ENCODE data around the gene WWOX. TPM values are rescaled to one million over a fixed set of nuclear protein-coding genes. Genes with fewer than 3 reads are reported as not detected.

Gene WWOX
- total RNA-seq, 1 experiment from 2014 or later: 28.3 TPM

DNA sequence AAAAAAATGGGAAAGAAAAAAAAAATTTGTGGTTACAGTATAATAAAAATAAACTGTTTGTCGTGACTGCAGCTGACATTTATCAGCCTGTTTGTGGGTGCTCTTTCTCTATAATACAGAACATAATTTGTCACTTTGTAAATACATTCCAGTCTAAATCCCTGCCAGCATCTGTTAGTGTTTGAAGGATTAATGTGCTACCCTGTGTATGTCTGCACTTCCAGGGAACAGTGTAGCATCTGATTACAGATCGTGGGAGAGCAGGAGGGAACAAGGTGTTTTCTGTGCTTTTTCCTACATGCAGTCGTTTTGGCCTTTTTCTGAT lies 265.1 kb downstream of the WWOX start:
- Histone ChIP-seq H4K20me1 (ENCODE audit: low read length) (no peaks in the 10 kb centered on the region), H2AFZ (ENCODE audit: low read length) (no peak overlapping the region), H3K27me3 (ENCODE audit: low read length) (no peaks in the 10 kb centered on the region), H3K4me1 (ENCODE audit: insufficient read depth, low read length) (no peaks in the 10 kb centered on the region), H3K36me3 (ENCODE audit: low read depth, low read length) (no peaks in the 10 kb centered on the region), H3K9me2 (replicated peaks; ENCODE audit: low read length) (no peaks in the 10 kb centered on the region), H3K4me3 (ENCODE audit: low read length) (no peak overlapping the region), H3K4me2 (ENCODE audit: low read length) (no peak overlapping the region), H3K9ac (ENCODE audit: low read length) (no peak overlapping the region), H3F3A (ENCODE audit: low read length, unreplicated experiment) (no peaks in the 10 kb centered on the region), H3K9me3 (ENCODE audit: low read length) (no peaks in the 10 kb centered on the region), H3K27ac (ENCODE audit: low read length) (no peak overlapping the region), H3K79me2 (ENCODE audit: low read length) (no peaks in the 10 kb centered on the region)
- no peak for ATAC-seq
- no TSS peak for BruUV-seq (replicated peaks)
- CTCF ChIA-PET: no interaction called here
- no peak for DNase-seq
- intact Hi-C loops (cut with micrococcal nuclease): no loop called here
- POLR2A ChIA-PET (ENCODE audit: unreplicated experiment): no interaction called here
- TF ChIP-seq, protein P1, sequence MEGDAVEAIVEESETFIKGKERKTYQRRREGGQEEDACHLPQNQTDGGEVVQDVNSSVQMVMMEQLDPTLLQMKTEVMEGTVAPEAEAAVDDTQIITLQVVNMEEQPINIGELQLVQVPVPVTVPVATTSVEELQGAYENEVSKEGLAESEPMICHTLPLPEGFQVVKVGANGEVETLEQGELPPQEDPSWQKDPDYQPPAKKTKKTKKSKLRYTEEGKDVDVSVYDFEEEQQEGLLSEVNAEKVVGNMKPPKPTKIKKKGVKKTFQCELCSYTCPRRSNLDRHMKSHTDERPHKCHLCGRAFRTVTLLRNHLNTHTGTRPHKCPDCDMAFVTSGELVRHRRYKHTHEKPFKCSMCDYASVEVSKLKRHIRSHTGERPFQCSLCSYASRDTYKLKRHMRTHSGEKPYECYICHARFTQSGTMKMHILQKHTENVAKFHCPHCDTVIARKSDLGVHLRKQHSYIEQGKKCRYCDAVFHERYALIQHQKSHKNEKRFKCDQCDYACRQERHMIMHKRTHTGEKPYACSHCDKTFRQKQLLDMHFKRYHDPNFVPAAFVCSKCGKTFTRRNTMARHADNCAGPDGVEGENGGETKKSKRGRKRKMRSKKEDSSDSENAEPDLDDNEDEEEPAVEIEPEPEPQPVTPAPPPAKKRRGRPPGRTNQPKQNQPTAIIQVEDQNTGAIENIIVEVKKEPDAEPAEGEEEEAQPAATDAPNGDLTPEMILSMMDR (conservative IDR thresholded peaks at IDR 0.05; ENCODE audit: low read depth, low read length): no peak
- TF ChIP-seq EZH2phosphoT487 (IDR thresholded peaks at IDR 0.05; ENCODE audit: borderline replicate concordance, low read length) (no peak), EZH2 (IDR thresholded peaks at IDR 0.05; ENCODE audit: low read length, unreplicated experiment) (no peak)

DNA sequence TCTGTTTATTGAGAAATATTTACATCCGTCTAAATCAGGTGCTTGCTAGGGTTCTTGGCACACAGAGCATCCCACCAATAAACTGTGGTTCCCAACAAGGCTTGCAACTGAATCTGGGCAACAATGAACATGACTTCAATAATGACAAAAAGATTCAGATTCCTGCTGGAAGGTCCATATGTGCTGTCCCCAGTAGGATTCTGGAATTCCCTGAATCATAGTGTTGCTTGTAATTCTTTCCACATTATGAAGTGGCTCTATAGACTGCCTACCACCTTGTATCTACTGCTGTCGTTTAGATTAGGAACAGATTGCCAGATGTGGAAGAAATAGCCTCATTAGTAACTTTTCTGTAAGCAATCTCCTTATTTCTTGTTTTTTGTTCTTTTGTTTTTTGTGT lies 265.9 kb downstream of the WWOX start:
- Histone ChIP-seq H3F3A (ENCODE audit: low read length, unreplicated experiment) (no peaks in the 10 kb centered on the region), H3K9me3 (ENCODE audit: low read length) (no peaks in the 10 kb centered on the region), H3K27me3 (ENCODE audit: low read length) (no peaks in the 10 kb centered on the region), H2AFZ (ENCODE audit: low read length) (no peak overlapping the region), H4K20me1 (ENCODE audit: low read length) (no peaks in the 10 kb centered on the region), H3K4me1 (ENCODE audit: insufficient read depth, low read length) (no peaks in the 10 kb centered on the region), H3K9ac (ENCODE audit: low read length) (no peak overlapping the region), H3K4me3 (ENCODE audit: low read length) (no peak overlapping the region), H3K79me2 (ENCODE audit: low read length) (no peaks in the 10 kb centered on the region), H3K4me2 (ENCODE audit: low read length) (no peak overlapping the region), H3K9me2 (replicated peaks; ENCODE audit: low read length) (no peaks in the 10 kb centered on the region), H3K27ac (ENCODE audit: low read length) (no peak overlapping the region), H3K36me3 (ENCODE audit: low read depth, low read length) (no peaks in the 10 kb centered on the region)
- no peak for DNase-seq
- no TSS peak for BruUV-seq (replicated peaks)
- ChIA-PET CTCF (interaction anchor here (0.6 kb wide), 1 partner anchor 54 kb away, joined by 6 read pairs; no protein-coding TSS in a partner anchor), POLR2A (ENCODE audit: unreplicated experiment) (no interaction called here)
- intact Hi-C loops (cut with micrococcal nuclease): no loop called here
- TF ChIP-seq EZH2 (IDR thresholded peaks at IDR 0.05; ENCODE audit: low read length, unreplicated experiment): no peak
- TF ChIP-seq, protein P1 (conservative IDR thresholded peaks at IDR 0.05; ENCODE audit: low read depth, low read length): no peak
- TF ChIP-seq EZH2phosphoT487 (IDR thresholded peaks at IDR 0.05; ENCODE audit: borderline replicate concordance, low read length): no peak
- no peak for ATAC-seq

DNA sequence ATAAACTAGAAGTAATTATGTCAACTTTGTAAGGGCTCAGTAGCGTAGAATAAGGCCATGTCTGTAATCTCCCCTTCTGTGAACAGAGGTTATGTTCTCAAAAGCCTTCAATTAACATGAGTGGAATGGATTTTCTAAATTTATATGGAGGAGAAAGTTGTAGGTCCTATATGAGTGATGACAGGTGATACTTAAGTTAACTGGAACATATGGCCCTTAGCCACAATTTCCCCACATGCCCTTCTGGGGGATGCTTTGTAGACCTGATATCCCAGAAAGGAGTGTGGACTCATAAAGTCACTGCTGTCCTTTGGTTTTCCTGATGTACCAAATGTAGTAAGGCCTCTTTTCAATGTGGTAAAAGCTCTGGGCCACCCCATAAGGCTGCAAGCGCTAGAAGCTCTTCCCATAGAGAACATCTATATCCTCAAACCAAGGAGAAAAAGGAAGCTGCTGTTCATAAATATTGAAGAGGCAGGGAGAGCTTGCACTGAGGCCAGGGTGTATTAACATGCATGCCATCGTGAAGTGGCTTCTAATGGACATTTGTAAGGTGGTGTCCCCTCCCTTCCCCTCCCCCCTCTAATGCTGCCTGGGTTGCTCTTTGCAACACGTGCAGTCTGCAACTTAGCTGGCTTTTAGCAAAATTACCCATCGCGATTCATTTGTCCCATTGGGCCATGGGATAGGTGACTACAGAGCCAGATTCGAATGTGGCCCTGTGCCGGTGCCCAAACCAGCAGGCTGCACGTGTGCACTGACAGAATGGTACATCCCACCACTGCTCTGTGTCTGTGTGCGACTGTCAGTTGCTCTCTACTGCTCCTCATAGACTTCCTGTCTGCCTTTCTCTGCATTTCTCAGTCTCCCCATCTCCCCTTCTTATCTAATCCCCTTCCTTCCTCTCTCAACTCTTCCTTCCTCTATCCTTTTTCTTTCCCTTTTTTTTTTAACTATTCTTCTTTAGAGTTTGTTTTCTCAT lies 269.0 kb downstream of the WWOX start:
- H3K9me3 ChIP-seq (ENCODE audit: low read length): no peaks in the 10 kb centered on the region
- no peak for ATAC-seq
- no peak overlapping the region for H3K4me3 ChIP-seq (ENCODE audit: low read length)
- ChIA-PET CTCF (no interaction called here), POLR2A (ENCODE audit: unreplicated experiment) (no interaction called here)
- no peak overlapping the region for H3K9ac ChIP-seq (ENCODE audit: low read length)
- DNase-seq: no peak
- TF ChIP-seq EZH2 (IDR thresholded peaks at IDR 0.05; ENCODE audit: low read length, unreplicated experiment) (no peak), EZH2phosphoT487 (IDR thresholded peaks at IDR 0.05; ENCODE audit: borderline replicate concordance, low read length) (no peak)
- TF ChIP-seq, protein P1 (conservative IDR thresholded peaks at IDR 0.05; ENCODE audit: low read depth, low read length): no peak
- H3K79me2 ChIP-seq (ENCODE audit: low read length): no peaks in the 10 kb centered on the region
- H3K4me2 ChIP-seq (ENCODE audit: low read length): no peak overlapping the region
- no peak overlapping the region for H3K27ac ChIP-seq (ENCODE audit: low read length)
- H3F3A ChIP-seq (ENCODE audit: low read length, unreplicated experiment): no peaks in the 10 kb centered on the region
- BruUV-seq (replicated peaks): no TSS peak
- no peaks in the 10 kb centered on the region for H3K36me3 ChIP-seq (ENCODE audit: low read depth, low read length)
- H3K4me1 ChIP-seq (ENCODE audit: insufficient read depth, low read length): no peaks in the 10 kb centered on the region
- H3K27me3 ChIP-seq (ENCODE audit: low read length): no peaks in the 10 kb centered on the region
- intact Hi-C loops (cut with micrococcal nuclease): no loop called here
- no peaks in the 10 kb centered on the region for H3K9me2 ChIP-seq (replicated peaks; ENCODE audit: low read length)
- no peak overlapping the region for H2AFZ ChIP-seq (ENCODE audit: low read length)
- no peaks in the 10 kb centered on the region for H4K20me1 ChIP-seq (ENCODE audit: low read length)
